GM10248 (cell line): ENCODE data around the gene KLK15.

Experiments used
- CTCF ChIA-PET: fragments of 300-600 bp; sonication (Branson Sonifier 250); formaldehyde crosslinking; extraction: SDS; loops from one replicate; lab custom pipeline; 2021; ENCODE audit warnings: antibody characterized with exemption; lab: Yijun Ruan, JAX
- POLR2A ChIA-PET: fragments of 350-650 bp; sonication (Branson Sonifier 250); formaldehyde crosslinking; extraction: SDS; loops from one replicate; lab custom pipeline; 2020; ENCODE audit warnings: antibody characterized with exemption; lab: Yijun Ruan, JAX
- DNase-seq: peaks from one replicate; pipeline ENCODE4 v3.0.0; 2012; ENCODE audit errors: extremely low spot score
- CTCF ChIP-seq: IDR thresholded peaks from 2 replicates; pipeline ENCODE4 v1.5.1; 2012; ENCODE audit warnings: mild to moderate bottlenecking, low read depth; ENCODE audit errors: extremely low read depth, missing control alignments, control extremely low read depth

The KLK15 gene

GRCh38 chr19:50875795-50876422, 42.5 kb upstream of the KLK15 start:
- ChIA-PET CTCF (interaction anchor here (1.9 kb wide), 1 partner anchor 46 kb away, joined by 9 read pairs; no protein-coding TSS in a partner anchor), POLR2A (no interaction called here)
- no peak for TF ChIP-seq CTCF
- DNase-seq, result peak; percentile 61

DNA sequence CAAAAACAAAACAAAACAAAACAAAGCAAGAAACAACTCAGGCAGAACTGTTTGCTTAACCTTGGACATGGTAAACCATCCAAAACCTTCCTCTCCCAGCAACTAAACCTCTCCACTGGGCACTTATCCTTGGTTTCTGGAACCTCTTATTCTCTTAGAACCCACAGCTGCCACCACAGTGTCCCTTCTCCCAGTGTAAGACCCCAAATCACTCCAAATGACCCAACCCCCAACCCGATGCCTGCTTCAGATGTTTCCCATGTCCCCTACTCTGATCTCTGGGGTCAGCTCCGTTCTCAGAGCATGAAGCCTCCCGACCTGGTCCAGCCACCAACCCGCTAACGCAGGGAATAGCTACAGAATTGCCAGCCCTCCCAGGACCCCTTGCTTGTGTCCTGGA, 40.8 kb upstream of the KLK15 start:
- CTCF ChIA-PET, result interaction anchor here (1.3 to 2.3 kb wide), 5 partner anchors 9 to 505 kb away, joined by 3 to 9 read pairs (median 5); no protein-coding TSS in a partner anchor
- DNase-seq, result no peak
- TF ChIP-seq CTCF, result no peak
- POLR2A ChIA-PET, result interaction anchor here (0.6 kb wide), 1 partner anchor 20 kb away, joined by 6 read pairs; no protein-coding TSS in a partner anchor

GRCh38 chr19:50873056-50873455, 39.7 kb upstream of the KLK15 start, which contains the start of gene KLK2:
TSS of gene KLK2 (plus strand) at chr19:50873439. CDS start at chr19:50873474, 35 bp downstream.
- CTCF ChIA-PET, result interaction anchor here (0.9 to 2.3 kb wide), 6 partner anchors 9 to 504 kb away, joined by 3 to 6 read pairs (median 4); no protein-coding TSS in a partner anchor
- no peak for DNase-seq
- TF ChIP-seq CTCF, result no peak
- POLR2A ChIA-PET, result no interaction called here

- CTCF ChIA-PET, result interaction anchor here (0.8 to 1.3 kb wide), 2 partner anchors 8 to 51 kb away, joined by 3 read pairs; no protein-coding TSS in a partner anchor
- POLR2A ChIA-PET, result no interaction called here
- no peak for TF ChIP-seq CTCF
- no peak for DNase-seq
These were observed 37.2 kb upstream of the KLK15 start for GRCh38 chr19:50870417-50871089.

DNA sequence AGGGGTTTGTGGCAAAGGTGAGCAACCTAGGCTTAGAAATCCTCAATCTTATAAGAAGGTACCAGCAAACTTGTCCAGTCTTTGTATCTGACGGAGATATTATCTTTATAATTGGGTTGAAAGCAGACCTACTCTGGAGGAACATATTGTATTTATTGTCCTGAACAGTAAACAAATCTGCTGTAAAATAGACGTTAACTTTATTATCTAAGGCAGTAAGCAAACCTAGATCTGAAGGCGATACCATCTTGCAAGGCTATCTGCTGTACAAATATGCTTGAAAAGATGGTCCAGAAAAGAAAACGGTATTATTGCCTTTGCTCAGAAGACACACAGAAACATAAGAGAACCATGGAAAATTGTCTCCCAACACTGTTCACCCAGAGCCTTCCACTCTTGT, 36.1 kb upstream of the KLK15 start:
- CTCF ChIA-PET, result interaction anchor here (1.3 kb wide), 1 partner anchor 52 kb away, joined by 3 read pairs; no protein-coding TSS in a partner anchor

More for the DNA sequence above, 36.1 kb upstream of the KLK15 start:
- TF ChIP-seq CTCF, result no peak
- POLR2A ChIA-PET, result no interaction called here
- no peak for DNase-seq
